Thoracic aorta (tissue), 2 donors: ENCODE measurements around the gene SPINT3. TPM values are rescaled to one million over a fixed set of nuclear protein-coding genes. Genes with fewer than 3 reads are reported as not detected.

Experiments
- ATAC-seq: fragments of 150-250 bp; one replicate; pipeline ENCODE4 v1.8.0; 2017; ENCODE audit warnings: low read depth; ENCODE audit not compliant: insufficient number of reproducible peaks, low FRiP score
- DNase-seq: peaks from one replicate; pipeline ENCODE4 v3.0.0-alpha.2; 2020; ENCODE audit warnings: low spot score
- H3K27ac ChIP-seq, 2 donors: fragments of 200-600 bp; sonication (generic); 1 replicate in 1 of 2; 2 replicates in 1 of 2; pipeline ENCODE4 v1.5.1; 2016; ENCODE audit warnings: mild to moderate bottlenecking in 2 of 2, moderate library complexity in 2 of 2
- H3K27me3 ChIP-seq: fragments of 200-600 bp; sonication (generic); replicated peaks from 2 replicates; pipeline ENCODE4 v1.6.0; 2016; ENCODE audit warnings: mild to moderate bottlenecking; ENCODE audit not compliant: insufficient read depth
- H3K36me3 ChIP-seq: fragments of 200-600 bp; sonication (generic); one replicate; pipeline ENCODE4 v1.5.1; 2016
- H3K4me1 ChIP-seq, 2 donors: fragments of 200-600 bp; sonication (generic); 1 replicate in 1 of 2; 2 replicates in 1 of 2; pipeline versions ENCODE4 v1.5.1 to v1.6.0; 2016; ENCODE audit warnings: low read depth in 2 of 2, mild to moderate bottlenecking in 1 of 2; ENCODE audit not compliant: control insufficient read depth in 1 of 2
- H3K4me3 ChIP-seq: fragments of 200-600 bp; sonication (generic); 2 replicates; pipeline ENCODE4 v1.5.1; 2016; ENCODE audit warnings: mild to moderate bottlenecking
- H3K9me3 ChIP-seq: fragments of 200-600 bp; sonication (generic); 2 replicates; pipeline ENCODE4 v1.5.1; 2016
- CTCF ChIP-seq: fragments of 200-600 bp; sonication (generic); IDR thresholded peaks from one replicate; pipeline ENCODE4 v1.5.1; 2019; ENCODE audit warnings: antibody characterized with exemption
- total RNA-seq, 2 donors: library from RNA; depleted of rRNA; stranded (reverse); fragments of >200 nt; gene quantifications; one replicate each; pipeline versions ENCODE4 v1.1.0 to v1.2.3, GENCODE V29; 2016

SPINT3 gene
- total RNA-seq, 2 donors from 2014 or later, result not detected

GRCh38 chr20:45467861-45468260 is 47.6 kb downstream of the SPINT3 start:
- no peaks in the 10 kb centered on the region for H3K36me3 ChIP-seq
- DNase-seq (no peak), ATAC-seq (no peak)
- no peak for TF ChIP-seq CTCF
- peaks cover 10 to 15% of the 10 kb centered on the region in 2 donors for H3K4me1 ChIP-seq
- no peak overlapping the region for H3K4me3 ChIP-seq
- H3K27ac ChIP-seq, result no peak overlapping the region
- H3K27me3 ChIP-seq, result peaks cover 7% of the 10 kb centered on the region
- H3K9me3 ChIP-seq, result no peaks in the 10 kb centered on the region

GRCh38 chr20:45467172-45467571 is 48.2 kb downstream of the SPINT3 start:
- H3K27ac ChIP-seq, result no peak overlapping the region
- TF ChIP-seq CTCF, result no peak
- peaks cover 7% of the 10 kb centered on the region for H3K27me3 ChIP-seq
- no peak overlapping the region for H3K4me3 ChIP-seq
- DNase-seq (no peak), ATAC-seq (no peak)
- H3K9me3 ChIP-seq, result no peaks in the 10 kb centered on the region
- no peaks in the 10 kb centered on the region for H3K36me3 ChIP-seq
- peaks cover 10 to 15% of the 10 kb centered on the region in 2 donors for H3K4me1 ChIP-seq

DNA sequence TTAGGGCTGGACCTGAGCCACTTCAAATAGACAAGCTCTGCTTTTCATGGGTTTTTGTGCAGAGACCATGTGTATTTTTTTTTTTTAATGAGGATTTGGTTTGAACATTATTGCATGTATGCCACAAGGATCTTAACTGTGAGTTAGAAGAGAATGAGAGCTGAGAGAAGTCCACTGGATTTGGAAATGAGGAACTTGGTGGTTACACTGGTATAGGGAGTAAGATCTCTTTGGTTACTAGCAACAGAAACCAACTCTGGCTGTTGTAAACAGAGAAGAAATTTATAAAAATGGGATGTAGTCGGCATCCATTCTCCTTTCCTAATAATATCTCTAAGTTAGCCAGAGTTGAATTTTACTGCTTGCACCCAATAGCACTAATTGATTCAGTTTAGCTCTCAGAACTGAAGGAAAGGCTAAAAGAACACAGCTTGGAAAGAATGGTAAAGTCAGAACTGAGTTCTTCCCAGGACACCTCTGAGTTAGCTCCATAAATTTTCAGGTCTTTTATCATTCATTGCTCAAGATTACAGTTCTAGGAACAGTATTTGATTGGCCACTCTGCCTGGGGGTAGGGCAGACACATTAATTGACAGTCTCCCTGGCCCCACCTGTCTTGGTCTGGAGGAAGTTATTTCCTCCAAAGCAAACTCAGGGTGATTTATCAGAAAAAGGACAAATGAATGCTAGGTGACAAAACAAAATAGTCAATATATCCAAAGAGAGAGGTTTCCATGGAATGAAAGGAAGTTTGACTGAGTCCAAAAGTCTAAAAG is 49.7 kb downstream of the SPINT3 start:
- TF ChIP-seq CTCF, result no peak
- Histone ChIP-seq H3K27me3 (peaks cover 7% of the 10 kb centered on the region), H3K27ac (no peak overlapping the region), H3K9me3 (no peaks in the 10 kb centered on the region), H3K4me1 (peaks cover 8 to 12% of the 10 kb centered on the region in 2 donors), H3K4me3 (no peak overlapping the region), H3K36me3 (no peaks in the 10 kb centered on the region)
- DNase-seq, result no peak
- ATAC-seq, result no peak

DNA sequence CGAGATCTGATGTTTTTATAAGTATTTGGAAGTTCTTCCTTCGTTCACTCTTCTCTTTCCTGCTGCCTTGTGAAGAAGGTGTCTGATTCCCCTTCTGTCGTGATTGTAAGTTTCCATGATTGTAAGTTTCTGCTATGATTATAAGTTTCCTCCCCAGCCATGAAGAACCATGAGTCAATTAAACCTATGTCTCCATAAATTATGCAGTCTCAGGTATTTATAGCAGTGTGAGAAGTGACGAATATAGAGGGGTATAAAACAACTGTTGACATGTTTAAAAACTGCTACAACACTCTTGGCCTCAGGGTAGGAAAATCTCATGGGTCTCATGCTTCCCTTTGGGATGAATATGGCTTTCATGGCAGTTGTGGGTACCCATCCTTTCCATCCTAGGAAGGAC is 51.7 kb downstream of the SPINT3 start:
- Histone ChIP-seq H3K27ac (no peak overlapping the region), H3K27me3 (peaks cover under 1% of the 10 kb centered on the region), H3K9me3 (no peaks in the 10 kb centered on the region), H3K4me3 (no peak overlapping the region), H3K36me3 (no peaks in the 10 kb centered on the region), H3K4me1 (no peaks in the 10 kb centered on the region)
- no peak for DNase-seq
- TF ChIP-seq CTCF, result no peak
- ATAC-seq, result no peak

DNA sequence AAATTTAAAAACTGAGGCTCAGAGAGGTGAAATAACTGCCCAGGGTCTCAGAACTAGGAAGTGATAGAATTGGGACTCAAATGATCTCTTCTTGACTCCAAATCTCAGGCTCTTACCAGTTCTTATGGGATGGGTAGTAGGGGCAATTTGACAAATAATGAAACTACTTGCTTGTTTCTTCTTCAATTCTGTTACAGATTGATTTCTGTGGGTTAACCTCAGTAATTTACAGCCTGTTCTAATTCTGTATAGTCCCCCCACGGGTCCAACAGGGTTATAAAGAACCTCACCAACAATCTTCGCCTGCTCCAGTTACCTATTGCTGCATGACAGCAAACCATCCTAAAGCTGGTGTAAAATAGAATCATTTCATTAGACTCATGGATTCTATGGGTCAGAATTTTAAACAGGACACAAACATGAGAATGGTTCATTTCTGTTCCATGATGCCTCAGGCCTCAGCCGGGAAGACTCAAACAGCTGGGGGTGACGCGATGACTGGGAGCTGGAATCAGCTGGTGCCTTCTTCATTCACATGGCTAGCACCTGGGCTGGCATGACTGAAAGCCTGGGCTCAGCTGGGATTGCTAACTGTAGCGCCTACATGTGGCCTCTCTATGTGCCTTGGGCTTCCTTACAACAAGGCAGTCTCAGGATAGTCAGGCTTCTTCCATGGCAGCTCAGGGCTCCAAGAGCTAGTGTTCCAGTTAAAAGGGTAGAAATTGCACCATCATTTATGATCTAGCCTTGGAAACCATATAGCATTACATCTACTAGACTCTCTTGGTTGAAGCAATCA is 52.5 kb downstream of the SPINT3 start:
- Histone ChIP-seq H3K27me3 (no peaks in the 10 kb centered on the region), H3K9me3 (no peaks in the 10 kb centered on the region), H3K27ac (no peak overlapping the region), H3K4me1 (no peaks in the 10 kb centered on the region), H3K36me3 (no peaks in the 10 kb centered on the region), H3K4me3 (no peak overlapping the region)
- no peak for TF ChIP-seq CTCF
- DNase-seq (no peak), ATAC-seq (no peak)
